NB4 (cell line): ENCODE results near the gene TNNT3.

Source experiments
- CTCF ChIP-seq: IDR thresholded peaks from one replicate; pipeline ENCODE4 v1.5.1; 2012; ENCODE audit warnings: low read depth, low read length
- POLR2A ChIP-seq: IDR thresholded peaks from 2 replicates; pipeline ENCODE4 v1.6.1; 2011; ENCODE audit warnings: mild to moderate bottlenecking; ENCODE audit not compliant: insufficient read length; ENCODE audit errors: extremely low read depth

- no peak for TF ChIP-seq POLR2A
- no peak for TF ChIP-seq CTCF
Observed at GRCh38 chr11:1949922-1950321, 30.4 kb downstream of the TNNT3 start.
